ENCODE results near the gene MORN5.

The MORN5 gene

GRCh38 chr9:122180633-122181032, 20.9 kb downstream of the MORN5 start:
- no peak overlapping the region for H3K9ac ChIP-seq (ENCODE audit: low read length)
- H3K27me3 ChIP-seq (replicated peaks; ENCODE audit: control insufficient read depth, insufficient read depth, low read length) = peaks cover 40% of the 10 kb centered on the region
- no peak overlapping the region for H3K4me3 ChIP-seq (ENCODE audit: low read length)
- no peaks in the 10 kb centered on the region for H3K4me1 ChIP-seq (ENCODE audit: control insufficient read depth, insufficient read depth, low read length)
- peak; percentile 47 for DNase-seq (ENCODE audit: low read depth)
- H3K9me3 ChIP-seq (ENCODE audit: control insufficient read depth, low read length) = no peaks in the 10 kb centered on the region
- H3K36me3 ChIP-seq (ENCODE audit: control insufficient read depth, insufficient read depth, low read length, severe bottlenecking) = no peaks in the 10 kb centered on the region

GRCh38 chr9:122183501-122183900, 23.8 kb downstream of the MORN5 start:
- H3K4me3 ChIP-seq (ENCODE audit: low read length) = no peak overlapping the region
- no peaks in the 10 kb centered on the region for H3K36me3 ChIP-seq (ENCODE audit: control insufficient read depth, insufficient read depth, low read length, severe bottlenecking)
- H3K9ac ChIP-seq (ENCODE audit: low read length) = no peak overlapping the region
- peaks cover 32% of the 10 kb centered on the region for H3K27me3 ChIP-seq (replicated peaks; ENCODE audit: control insufficient read depth, insufficient read depth, low read length)
- H3K4me1 ChIP-seq (ENCODE audit: control insufficient read depth, insufficient read depth, low read length) = no peaks in the 10 kb centered on the region
- DNase-seq (ENCODE audit: low read depth) = no peak
- H3K9me3 ChIP-seq (ENCODE audit: control insufficient read depth, low read length) = no peaks in the 10 kb centered on the region

- Histone ChIP-seq H3K9me3 (ENCODE audit: control insufficient read depth, low read length) (no peaks in the 10 kb centered on the region), H3K4me1 (ENCODE audit: control insufficient read depth, insufficient read depth, low read length) (no peaks in the 10 kb centered on the region), H3K27me3 (replicated peaks; ENCODE audit: control insufficient read depth, insufficient read depth, low read length) (peaks cover 32% of the 10 kb centered on the region), H3K36me3 (ENCODE audit: control insufficient read depth, insufficient read depth, low read length, severe bottlenecking) (no peaks in the 10 kb centered on the region), H3K4me3 (ENCODE audit: low read length) (no peak overlapping the region), H3K9ac (ENCODE audit: low read length) (no peak overlapping the region)
- no peak for DNase-seq (ENCODE audit: low read depth)
Observed at GRCh38 chr9:122184551-122184950, 24.8 kb downstream of the MORN5 start.

GRCh38 chr9:122186301-122186700, 26.6 kb downstream of the MORN5 start:
- DNase-seq (ENCODE audit: low read depth) = no peak
- no peak overlapping the region for H3K9ac ChIP-seq (ENCODE audit: low read length)
- H3K9me3 ChIP-seq (ENCODE audit: control insufficient read depth, low read length) = no peaks in the 10 kb centered on the region
- H3K4me3 ChIP-seq (ENCODE audit: low read length) = no peak overlapping the region
- H3K4me1 ChIP-seq (ENCODE audit: control insufficient read depth, insufficient read depth, low read length) = no peaks in the 10 kb centered on the region
- H3K27me3 ChIP-seq (replicated peaks; ENCODE audit: control insufficient read depth, insufficient read depth, low read length) = peaks cover 32% of the 10 kb centered on the region
- H3K36me3 ChIP-seq (ENCODE audit: control insufficient read depth, insufficient read depth, low read length, severe bottlenecking) = no peaks in the 10 kb centered on the region

- Histone ChIP-seq H3K36me3 (ENCODE audit: control insufficient read depth, insufficient read depth, low read length, severe bottlenecking) (no peaks in the 10 kb centered on the region), H3K4me1 (ENCODE audit: control insufficient read depth, insufficient read depth, low read length) (no peaks in the 10 kb centered on the region), H3K9ac (ENCODE audit: low read length) (no peak overlapping the region), H3K4me3 (ENCODE audit: low read length) (no peak overlapping the region), H3K27me3 (replicated peaks; ENCODE audit: control insufficient read depth, insufficient read depth, low read length) (peaks cover 30% of the 10 kb centered on the region), H3K9me3 (ENCODE audit: control insufficient read depth, low read length) (no peaks in the 10 kb centered on the region)
- DNase-seq (ENCODE audit: low read depth) = no peak
Observed at GRCh38 chr9:122186777-122187470, 27.2 kb downstream of the MORN5 start.

- Histone ChIP-seq H3K4me1 (ENCODE audit: control insufficient read depth, insufficient read depth, low read length) (no peaks in the 10 kb centered on the region), H3K9ac (ENCODE audit: low read length) (no peak overlapping the region), H3K9me3 (ENCODE audit: control insufficient read depth, low read length) (no peaks in the 10 kb centered on the region), H3K27me3 (replicated peaks; ENCODE audit: control insufficient read depth, insufficient read depth, low read length) (peaks cover 18% of the 10 kb centered on the region), H3K4me3 (ENCODE audit: low read length) (no peak overlapping the region), H3K36me3 (ENCODE audit: control insufficient read depth, insufficient read depth, low read length, severe bottlenecking) (no peaks in the 10 kb centered on the region)
- no peak for DNase-seq (ENCODE audit: low read depth)
Observed at GRCh38 chr9:122188369-122188768, 28.7 kb downstream of the MORN5 start.

GRCh38 chr9:122190597-122191381, 31.1 kb downstream of the MORN5 start:
- Histone ChIP-seq H3K9me3 (ENCODE audit: control insufficient read depth, low read length) (no peaks in the 10 kb centered on the region), H3K4me3 (ENCODE audit: low read length) (no peak overlapping the region), H3K4me1 (ENCODE audit: control insufficient read depth, insufficient read depth, low read length) (no peaks in the 10 kb centered on the region), H3K36me3 (ENCODE audit: control insufficient read depth, insufficient read depth, low read length, severe bottlenecking) (no peaks in the 10 kb centered on the region), H3K27me3 (replicated peaks; ENCODE audit: control insufficient read depth, insufficient read depth, low read length) (peaks cover under 1% of the 10 kb centered on the region), H3K9ac (ENCODE audit: low read length) (no peak overlapping the region)
- DNase-seq (ENCODE audit: low read depth) = no peak

GRCh38 chr9:122191584-122191983, 31.9 kb downstream of the MORN5 start:
- DNase-seq (ENCODE audit: low read depth) = no peak
- Histone ChIP-seq H3K9me3 (ENCODE audit: control insufficient read depth, low read length) (no peaks in the 10 kb centered on the region), H3K4me3 (ENCODE audit: low read length) (no peak overlapping the region), H3K36me3 (ENCODE audit: control insufficient read depth, insufficient read depth, low read length, severe bottlenecking) (no peaks in the 10 kb centered on the region), H3K27me3 (replicated peaks; ENCODE audit: control insufficient read depth, insufficient read depth, low read length) (no peaks in the 10 kb centered on the region), H3K4me1 (ENCODE audit: control insufficient read depth, insufficient read depth, low read length) (no peaks in the 10 kb centered on the region), H3K9ac (ENCODE audit: low read length) (no peak overlapping the region)

GRCh38 chr9:122192261-122192875, 32.7 kb downstream of the MORN5 start:
- Histone ChIP-seq H3K4me3 (ENCODE audit: low read length) (no peak overlapping the region), H3K9ac (ENCODE audit: low read length) (no peak overlapping the region), H3K27me3 (replicated peaks; ENCODE audit: control insufficient read depth, insufficient read depth, low read length) (peaks cover 6% of the 10 kb centered on the region), H3K9me3 (ENCODE audit: control insufficient read depth, low read length) (no peaks in the 10 kb centered on the region), H3K36me3 (ENCODE audit: control insufficient read depth, insufficient read depth, low read length, severe bottlenecking) (no peaks in the 10 kb centered on the region), H3K4me1 (ENCODE audit: control insufficient read depth, insufficient read depth, low read length) (no peaks in the 10 kb centered on the region)
- DNase-seq (ENCODE audit: low read depth) = no peak

- H3K9ac ChIP-seq (ENCODE audit: low read length) = no peak overlapping the region
- peaks cover 12% of the 10 kb centered on the region for H3K27me3 ChIP-seq (replicated peaks; ENCODE audit: control insufficient read depth, insufficient read depth, low read length)
- DNase-seq (ENCODE audit: low read depth) = no peak
- H3K9me3 ChIP-seq (ENCODE audit: control insufficient read depth, low read length) = no peaks in the 10 kb centered on the region
- no peaks in the 10 kb centered on the region for H3K36me3 ChIP-seq (ENCODE audit: control insufficient read depth, insufficient read depth, low read length, severe bottlenecking)
- H3K4me1 ChIP-seq (ENCODE audit: control insufficient read depth, insufficient read depth, low read length) = no peaks in the 10 kb centered on the region
- no peak overlapping the region for H3K4me3 ChIP-seq (ENCODE audit: low read length)
Observed at GRCh38 chr9:122192914-122193525, 33.3 kb downstream of the MORN5 start.

GRCh38 chr9:122193651-122194050, 33.9 kb downstream of the MORN5 start:
- Histone ChIP-seq H3K9me3 (ENCODE audit: control insufficient read depth, low read length) (no peaks in the 10 kb centered on the region), H3K9ac (ENCODE audit: low read length) (no peak overlapping the region), H3K27me3 (replicated peaks; ENCODE audit: control insufficient read depth, insufficient read depth, low read length) (peaks cover 17% of the 10 kb centered on the region), H3K4me1 (ENCODE audit: control insufficient read depth, insufficient read depth, low read length) (no peaks in the 10 kb centered on the region), H3K36me3 (ENCODE audit: control insufficient read depth, insufficient read depth, low read length, severe bottlenecking) (no peaks in the 10 kb centered on the region), H3K4me3 (ENCODE audit: low read length) (no peak overlapping the region)
- DNase-seq (ENCODE audit: low read depth) = no peak
